Adrenal gland (tissue), 5 donors: ENCODE data around the gene TIMM17A.

Source experiments
- CTCF ChIP-seq, 6 experiments: fragments of 450-650 bp in 4 of 6; fragments of 200-600 bp in 2 of 6; sonication (generic) in 1 of 6; IDR thresholded peaks; 1 replicate in 5 of 6; 2 replicates in 1 of 6; pipeline versions ENCODE4 v1.5.1 to v1.8.0; 2016 to 2021; ENCODE audit warnings: antibody characterized with exemption in 6 of 6, mild to moderate bottlenecking in 2 of 6, moderate library complexity in 1 of 6
- POLR2A ChIP-seq, 2 donors: fragments of 450-650 bp; IDR thresholded peaks; one replicate each; pipeline ENCODE4 v1.6.1; 2017; ENCODE audit warnings: antibody characterized with exemption in 2 of 2, mild to moderate bottlenecking in 2 of 2, moderate library complexity in 1 of 2
- donor health status: DM: no; HTN: no; CAD: no.

DNA sequence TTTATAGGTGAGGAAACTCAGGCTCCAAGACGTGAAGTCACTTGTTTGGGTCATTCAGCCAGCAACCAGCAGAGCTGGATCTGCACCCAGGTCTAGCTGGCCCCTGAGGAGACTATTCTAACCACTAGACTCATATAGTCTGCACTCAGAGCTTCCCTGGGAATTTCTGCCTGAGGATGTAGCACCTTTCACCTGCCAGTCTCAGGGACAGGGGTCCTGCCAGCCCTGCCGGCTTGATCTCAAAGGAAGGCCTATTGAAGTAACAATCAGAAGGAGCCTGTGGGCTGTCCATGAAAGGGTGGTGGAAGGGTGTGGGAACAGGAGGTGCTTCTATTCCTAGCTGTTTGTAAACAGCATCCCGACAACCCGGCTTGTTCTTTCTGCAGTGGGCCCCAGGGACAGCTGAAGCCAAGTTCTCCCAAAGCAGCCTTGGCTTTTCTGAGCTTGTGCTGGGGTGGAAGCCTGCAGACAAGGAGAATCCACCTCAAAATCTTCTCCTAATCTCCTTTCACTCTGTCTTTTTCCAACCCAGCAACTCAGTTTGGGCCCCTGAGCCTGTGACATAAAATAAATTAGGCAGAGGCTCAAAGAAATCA lies 16.8 kb upstream of the TIMM17A start:
- TF ChIP-seq CTCF (IDR thresholded peaks at IDR 0.05) (no peak), POLR2A (IDR thresholded peaks at IDR 0.05) (no peak)
